Hepatocyte (in vitro differentiated cells): ENCODE measurements around the gene SAP30L. TPM values are rescaled to one million over a fixed set of nuclear protein-coding genes. Genes with fewer than 3 reads are reported as not detected.

Source experiments
- DNase-seq: peaks from one replicate; pipeline ENCODE4 v3.0.0-alpha.2; 2016; ENCODE audit warnings: low spot score
- H2AFZ ChIP-seq: fragments of 200-600 bp; sonication (generic); 2 replicates; pipeline ENCODE4 v1.6.0; 2016; ENCODE audit warnings: antibody characterized with exemption, mild to moderate bottlenecking
- H3K27ac ChIP-seq: fragments of 200-600 bp; sonication (generic); 2 replicates; pipeline ENCODE4 v1.5.1; 2016; ENCODE audit warnings: mild to moderate bottlenecking
- H3K27me3 ChIP-seq: fragments of 200-600 bp; sonication (generic); 2 replicates; pipeline ENCODE4 v1.6.1; 2016
- H3K36me3 ChIP-seq: fragments of 200-600 bp; sonication (generic); replicated peaks from 2 replicates; pipeline ENCODE4 v1.5.1; 2016; ENCODE audit warnings: low read depth; ENCODE audit not compliant: insufficient read depth
- H3K4me1 ChIP-seq: fragments of 200-600 bp; sonication (generic); 2 replicates; pipeline ENCODE4 v1.5.1; 2016; ENCODE audit warnings: mild to moderate bottlenecking, moderate library complexity; ENCODE audit not compliant: insufficient read depth
- H3K4me2 ChIP-seq: fragments of 200-600 bp; sonication (generic); 2 replicates; pipeline ENCODE4 v1.6.0; 2016
- H3K4me3 ChIP-seq: fragments of 200-600 bp; sonication (generic); 2 replicates; pipeline ENCODE4 v1.5.1; 2016; ENCODE audit warnings: mild to moderate bottlenecking
- H3K79me2 ChIP-seq: fragments of 200-600 bp; sonication (generic); 2 replicates; pipeline ENCODE4 v1.6.0; 2017; ENCODE audit warnings: mild to moderate bottlenecking
- H3K9me2 ChIP-seq: fragments of 200-600 bp; sonication (generic); replicated peaks from 2 replicates; pipeline ENCODE4 v1.6.0; 2017; ENCODE audit warnings: mild to moderate bottlenecking; ENCODE audit not compliant: insufficient read depth
- H3K9me3 ChIP-seq: fragments of 200-600 bp; sonication (generic); 2 replicates; pipeline ENCODE4 v1.5.1; 2016; ENCODE audit warnings: low read depth, mild to moderate bottlenecking
- H4K20me1 ChIP-seq: fragments of 200-600 bp; sonication (generic); 2 replicates; pipeline ENCODE4 v1.6.0; 2016; ENCODE audit warnings: mild to moderate bottlenecking; ENCODE audit not compliant: insufficient read depth, poor library complexity, severe bottlenecking
- CTCF ChIP-seq: fragments of 200-600 bp; sonication (generic); IDR thresholded peaks from 2 replicates; pipeline ENCODE4 v1.5.1; 2016; ENCODE audit warnings: antibody characterized with exemption, mild to moderate bottlenecking; ENCODE audit not compliant: poor library complexity
- EZH2 ChIP-seq: fragments of 200-600 bp; sonication (generic); IDR thresholded peaks from 2 replicates; pipeline ENCODE4 v1.6.1; 2016; ENCODE audit warnings: antibody characterized with exemption, mild to moderate bottlenecking, borderline replicate concordance
- EZH2phosphoT487 ChIP-seq: fragments of 200-600 bp; sonication (generic); IDR thresholded peaks from one replicate; pipeline ENCODE4 v1.6.1; 2018; ENCODE audit warnings: antibody characterized with exemption, mild to moderate bottlenecking, low read depth, moderate library complexity; ENCODE audit not compliant: unreplicated experiment, severe bottlenecking
- WGBS: methylation state at CpG from one replicate; pipeline ENCODE4 v1.1.6; 2016; ENCODE audit warnings: low lambda C conversion rate; ENCODE audit errors: missing lambda C conversion rate; 5-methylcytosine and 5-hydroxymethylcytosine counted together
- polyA plus RNA-seq: library from polyadenylated mRNA; unstranded; fragments of >200 nt; fragmentation: Nextera tagmentation; extraction: Ambion mirVana; gene quantifications from 2 replicates; pipeline ENCODE4 v1.2.1, GENCODE V29; 2016
- total RNA-seq: library from RNA; depleted of rRNA; stranded (reverse); fragments of >200 nt; gene quantifications from 2 replicates; pipeline ENCODE4 v1.2.3, GENCODE V29; 2014

The SAP30L gene
- total and polyA plus RNA-seq, 2 experiments from 2014 or later: 21.6 to 45.6 TPM

- Histone ChIP-seq H3K36me3 (no peaks in the 10 kb centered on the region), H3K9me2 (no peaks in the 10 kb centered on the region), H2AFZ (no peak overlapping the region), H3K27ac (no peak overlapping the region), H3K4me1 (no peaks in the 10 kb centered on the region), H3K9me3 (no peaks in the 10 kb centered on the region), H3K4me3 (no peak overlapping the region), H3K27me3 (no peaks in the 10 kb centered on the region), H3K79me2 (no peaks in the 10 kb centered on the region), H4K20me1 (no peaks in the 10 kb centered on the region), H3K4me2 (no peak overlapping the region)
- 92% methylated on average over 3 of the region's 3 CpGs for WGBS
- TF ChIP-seq EZH2phosphoT487 (no peak), EZH2 (no peak), CTCF (no peak)
- DNase-seq: no peak
These were observed 13.2 kb downstream of the SAP30L start for GRCh38 chr5:154459015-154459414.

GRCh38 chr5:154460172-154460571, 14.4 kb downstream of the SAP30L start:
- no peak overlapping the region for H3K4me2 ChIP-seq
- H3K4me3 ChIP-seq: no peak overlapping the region
- H3K79me2 ChIP-seq: no peaks in the 10 kb centered on the region
- 85% methylated on average over 4 of the region's 4 CpGs for WGBS
- no peak overlapping the region for H2AFZ ChIP-seq
- H3K27me3 ChIP-seq: no peaks in the 10 kb centered on the region
- no peaks in the 10 kb centered on the region for H3K9me3 ChIP-seq
- no peaks in the 10 kb centered on the region for H3K4me1 ChIP-seq
- no peaks in the 10 kb centered on the region for H3K9me2 ChIP-seq
- H3K27ac ChIP-seq: no peak overlapping the region
- no peaks in the 10 kb centered on the region for H3K36me3 ChIP-seq
- no peak for DNase-seq
- H4K20me1 ChIP-seq: no peaks in the 10 kb centered on the region
- TF ChIP-seq EZH2 (no peak), CTCF (no peak), EZH2phosphoT487 (no peak)

GRCh38 chr5:154461531-154461930, 15.7 kb downstream of the SAP30L start:
- Histone ChIP-seq H3K79me2 (no peaks in the 10 kb centered on the region), H3K27ac (no peak overlapping the region), H2AFZ (no peak overlapping the region), H3K9me2 (no peaks in the 10 kb centered on the region), H3K4me1 (no peaks in the 10 kb centered on the region), H3K27me3 (no peaks in the 10 kb centered on the region), H4K20me1 (no peaks in the 10 kb centered on the region), H3K4me3 (no peak overlapping the region), H3K36me3 (no peaks in the 10 kb centered on the region), H3K4me2 (no peak overlapping the region), H3K9me3 (no peaks in the 10 kb centered on the region)
- no peak for DNase-seq
- 54% methylated on average over 6 of the region's 6 CpGs for WGBS
- TF ChIP-seq EZH2 (no peak), EZH2phosphoT487 (no peak), CTCF (peak; percentile 26)

- WGBS: 11% methylated on average over 1 of the region's 1 CpG
- H3K4me2 ChIP-seq: no peak overlapping the region
- DNase-seq: no peak
These were observed 18.6 kb downstream of the SAP30L start for GRCh38 chr5:154464438-154464837.

More at GRCh38 chr5:154464438-154464837, 18.6 kb downstream of the SAP30L start:
- no peaks in the 10 kb centered on the region for H3K9me3 ChIP-seq
- TF ChIP-seq CTCF (no peak), EZH2 (no peak), EZH2phosphoT487 (no peak)
- H3K4me3 ChIP-seq: no peak overlapping the region
- no peaks in the 10 kb centered on the region for H3K9me2 ChIP-seq
- no peaks in the 10 kb centered on the region for H3K4me1 ChIP-seq
- H2AFZ ChIP-seq: no peak overlapping the region
- no peaks in the 10 kb centered on the region for H3K27me3 ChIP-seq
- no peaks in the 10 kb centered on the region for H4K20me1 ChIP-seq
- H3K36me3 ChIP-seq: no peaks in the 10 kb centered on the region
- no peaks in the 10 kb centered on the region for H3K79me2 ChIP-seq
- H3K27ac ChIP-seq: no peak overlapping the region
